Measurements from ENCODE around the gene GRIK1. TPM values are rescaled to one million over a fixed set of nuclear protein-coding genes. Genes with fewer than 3 reads are reported as not detected.

GRIK1 gene
- total and polyA plus RNA-seq, 2 experiments from 2014 or later: 0.05 TPM; not detected in 1

GRCh38 chr21:29508301-29508700, 431.5 kb downstream of the GRIK1 start:
- H3K4me3 ChIP-seq: no peak overlapping the region
- DNase-seq (ENCODE audit: low read depth in 1 of 2, low spot score in 1 of 2): no peak
- H3K27me3 ChIP-seq: no peaks in the 10 kb centered on the region
- H3K27ac ChIP-seq: no peak overlapping the region
- H3K36me3 ChIP-seq: no peaks in the 10 kb centered on the region
- no peaks in the 10 kb centered on the region for H3K9me3 ChIP-seq (ENCODE audit: low read depth)
- H3K4me1 ChIP-seq (ENCODE audit: low read depth): no peaks in the 10 kb centered on the region
- no peak for TF ChIP-seq CTCF (IDR thresholded peaks at IDR 0.05; ENCODE audit: low read depth, low read length)

- DNase-seq (ENCODE audit: low read depth in 1 of 2, low spot score in 1 of 2): no peak
- no peak for TF ChIP-seq CTCF (IDR thresholded peaks at IDR 0.05; ENCODE audit: low read depth, low read length)
Measured at GRCh38 chr21:29506947-29507346, 432.8 kb downstream of the GRIK1 start.

GRCh38 chr21:29506214-29506613, 433.6 kb downstream of the GRIK1 start:
- Histone ChIP-seq H3K4me3 (no peak overlapping the region), H3K9me3 (ENCODE audit: low read depth) (no peaks in the 10 kb centered on the region), H3K36me3 (no peaks in the 10 kb centered on the region), H3K27me3 (no peaks in the 10 kb centered on the region), H3K27ac (no peak overlapping the region), H3K4me1 (ENCODE audit: low read depth) (no peaks in the 10 kb centered on the region)
- DNase-seq (ENCODE audit: low read depth in 1 of 2, low spot score in 1 of 2): no peak
- TF ChIP-seq CTCF (IDR thresholded peaks at IDR 0.05; ENCODE audit: low read depth, low read length): no peak

More at GRCh38 chr21:29506947-29507346, 432.8 kb downstream of the GRIK1 start:
- Histone ChIP-seq H3K27ac (no peak overlapping the region), H3K4me3 (no peak overlapping the region), H3K36me3 (no peaks in the 10 kb centered on the region), H3K9me3 (ENCODE audit: low read depth) (no peaks in the 10 kb centered on the region), H3K4me1 (ENCODE audit: low read depth) (no peaks in the 10 kb centered on the region), H3K27me3 (no peaks in the 10 kb centered on the region)

GRCh38 chr21:29504751-29505321, 435.0 kb downstream of the GRIK1 start:
- H3K4me3 ChIP-seq: no peak overlapping the region
- no peak overlapping the region for H3K27ac ChIP-seq
- H3K27me3 ChIP-seq: no peaks in the 10 kb centered on the region
- H3K9me3 ChIP-seq (ENCODE audit: low read depth): no peaks in the 10 kb centered on the region
- no peaks in the 10 kb centered on the region for H3K4me1 ChIP-seq (ENCODE audit: low read depth)
- TF ChIP-seq CTCF (IDR thresholded peaks at IDR 0.05; ENCODE audit: low read depth, low read length): no peak
- DNase-seq (ENCODE audit: low read depth in 1 of 2, low spot score in 1 of 2): peak in 1 of 2 donors; percentile 39
- H3K36me3 ChIP-seq: no peaks in the 10 kb centered on the region

- Histone ChIP-seq H3K4me1 (ENCODE audit: low read depth) (no peaks in the 10 kb centered on the region), H3K27ac (no peak overlapping the region), H3K36me3 (no peaks in the 10 kb centered on the region), H3K9me3 (ENCODE audit: low read depth) (no peaks in the 10 kb centered on the region), H3K27me3 (no peaks in the 10 kb centered on the region), H3K4me3 (no peak overlapping the region)
- TF ChIP-seq CTCF (IDR thresholded peaks at IDR 0.05; ENCODE audit: low read depth, low read length): no peak
- no peak for DNase-seq (ENCODE audit: low read depth in 1 of 2, low spot score in 1 of 2)
Measured at GRCh38 chr21:29501451-29501850, 438.3 kb downstream of the GRIK1 start.

Data from cardiac muscle cell (in vitro differentiated cells and primary cell).